GM12872 (cell line): ENCODE measurements around the gene NCOA1.

Experiments
- CTCF ChIP-seq: IDR thresholded peaks from 3 replicates; pipeline ENCODE4 v1.5.1; 2011; ENCODE audit warnings: low read depth, mild to moderate bottlenecking, low read length, moderate library complexity; ENCODE audit not compliant: insufficient read depth

The NCOA1 gene

GRCh38 chr2:24456599-24457556 lies 34.2 kb upstream of the NCOA1 start:
- no peak for TF ChIP-seq CTCF

- no peak for TF ChIP-seq CTCF
These were observed 33.2 kb upstream of the NCOA1 start for GRCh38 chr2:24457696-24458386.

GRCh38 chr2:24459224-24460161 lies 31.6 kb upstream of the NCOA1 start:
- no peak for TF ChIP-seq CTCF

GRCh38 chr2:24461685-24462084 lies 29.4 kb upstream of the NCOA1 start:
- no peak for TF ChIP-seq CTCF

GRCh38 chr2:24463271-24463670 lies 27.8 kb upstream of the NCOA1 start:
- TF ChIP-seq CTCF = no peak

- no peak for TF ChIP-seq CTCF
These were observed 23.9 kb upstream of the NCOA1 start for GRCh38 chr2:24466871-24467870.
